HEK293T (cell line): ENCODE results near the gene DNAJC1.

Experiments used
- CTCF ChIA-PET: fragments of 350-600 bp; formaldehyde crosslinking; extraction: SDS; loops from one replicate; lab custom pipeline; 2021; ENCODE audit warnings: antibody characterized with exemption, inconsistent platforms; lab: Yijun Ruan, JAX
- POLR2A ChIA-PET: fragments of 350-600 bp; formaldehyde crosslinking; extraction: SDS; loops from one replicate; lab custom pipeline; 2020; ENCODE audit warnings: antibody characterized with exemption, inconsistent platforms; lab: Yijun Ruan, JAX
- DNase-seq: peaks from one replicate; pipeline ENCODE4 v3.0.0; 2012; ENCODE audit warnings: mixed read lengths; ENCODE audit errors: extremely low spot score
- ARNT ChIP-seq: fragments of 450-650 bp; IDR thresholded peaks from 2 replicates; pipeline ENCODE4 v1.6.1; 2017; ENCODE audit warnings: mild to moderate bottlenecking
- BHLHE40 ChIP-seq: fragments of 450-650 bp; IDR thresholded peaks from 2 replicates; pipeline ENCODE4 v1.6.1; 2016; ENCODE audit warnings: mild to moderate bottlenecking, moderate library complexity, borderline replicate concordance
- CTBP1 ChIP-seq: fragments of 450-650 bp; IDR thresholded peaks from 2 replicates; pipeline ENCODE4 v1.6.1; 2016; ENCODE audit warnings: borderline replicate concordance
- ELF4 ChIP-seq: fragments of 450-650 bp; IDR thresholded peaks from 2 replicates; pipeline ENCODE4 v1.6.1; 2017; ENCODE audit warnings: antibody characterized with exemption
- FOXA1 ChIP-seq: fragments of 450-650 bp; IDR thresholded peaks from 2 replicates; pipeline ENCODE4 v1.6.1; 2016; ENCODE audit warnings: mild to moderate bottlenecking
- FOXK2 ChIP-seq: fragments of 450-650 bp; IDR thresholded peaks from 2 replicates; pipeline ENCODE4 v1.6.1; 2016; ENCODE audit warnings: mild to moderate bottlenecking
- FOXM1 ChIP-seq: fragments of 450-650 bp; IDR thresholded peaks from 2 replicates; pipeline ENCODE4 v1.6.1; 2017; ENCODE audit warnings: mild to moderate bottlenecking, borderline replicate concordance
- HDGF ChIP-seq: fragments of 450-650 bp; IDR thresholded peaks from 2 replicates; pipeline ENCODE4 v1.6.1; 2017; ENCODE audit warnings: antibody characterized with exemption, borderline replicate concordance
- L3MBTL2 ChIP-seq: fragments of 450-650 bp; conservative IDR thresholded peaks from 2 replicates; pipeline ENCODE4 v1.6.1; 2016; ENCODE audit warnings: mild to moderate bottlenecking
- LEF1 ChIP-seq: fragments of 450-650 bp; IDR thresholded peaks from 2 replicates; pipeline ENCODE4 v1.6.1; 2017; ENCODE audit warnings: mild to moderate bottlenecking, borderline replicate concordance
- NFRKB ChIP-seq: fragments of 450-650 bp; IDR thresholded peaks from 2 replicates; pipeline ENCODE4 v1.6.1; 2016; ENCODE audit warnings: mild to moderate bottlenecking, moderate library complexity
- SP1 ChIP-seq: fragments of 450-650 bp; IDR thresholded peaks from 2 replicates; pipeline ENCODE4 v1.6.1; 2017
- SUZ12 ChIP-seq: fragments of 450-650 bp; IDR thresholded peaks from 2 replicates; pipeline ENCODE4 v1.6.1; 2016; ENCODE audit warnings: mild to moderate bottlenecking
- TARDBP ChIP-seq: fragments of 450-650 bp; IDR thresholded peaks from 2 replicates; pipeline ENCODE4 v1.6.1; 2016
- ZNF384 ChIP-seq: fragments of 450-650 bp; IDR thresholded peaks from 2 replicates; pipeline ENCODE4 v1.6.1; 2016
- TF ChIP-seq, protein P1 (sequence below): fragments of 450-650 bp; IDR thresholded peaks from 2 replicates; pipeline ENCODE4 v1.6.1; 2016

Gene DNAJC1

DNA sequence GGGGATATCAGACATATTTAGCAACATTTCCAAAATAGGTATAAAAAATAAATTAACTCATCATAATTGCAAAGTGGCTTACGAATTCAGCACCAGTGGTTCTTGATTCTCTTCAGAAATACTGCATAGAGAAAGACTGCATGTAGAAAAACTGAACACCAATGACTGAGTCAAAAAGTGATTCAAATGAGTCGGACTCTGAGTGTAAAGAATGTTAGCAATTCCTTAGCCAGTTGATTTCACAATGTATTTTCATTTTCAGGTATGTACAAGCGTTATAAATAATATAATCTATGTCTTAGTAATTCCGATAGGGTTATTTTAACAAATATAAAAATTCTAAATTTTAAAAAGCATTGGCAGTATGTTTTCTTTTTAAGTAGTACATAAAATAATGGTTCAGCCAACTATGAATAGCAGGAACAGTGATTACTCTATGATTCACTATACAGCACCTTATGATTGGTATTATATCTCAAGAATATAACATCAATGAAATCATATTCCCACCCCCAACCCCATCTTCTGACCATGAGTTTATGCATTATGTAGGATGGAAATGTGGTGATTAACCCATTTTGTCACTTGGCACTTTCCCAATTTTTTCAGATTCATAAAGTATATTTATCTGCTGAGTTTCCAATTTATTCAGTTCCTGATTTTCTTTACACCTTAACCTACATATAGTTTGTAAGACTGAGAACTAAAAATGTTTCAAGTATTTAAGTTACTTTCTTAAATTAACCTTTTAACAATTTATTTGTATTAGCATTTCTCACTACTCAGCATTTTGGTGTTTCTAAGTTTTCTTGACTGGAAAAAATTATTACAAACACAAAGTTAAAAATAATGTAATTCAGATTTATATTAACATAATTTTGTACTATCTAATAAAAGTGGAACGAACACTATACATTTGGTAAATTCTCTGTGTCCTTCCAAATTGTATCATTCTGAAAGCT, 33.9 kb downstream of the DNAJC1 start:
- DNase-seq: no peak
- ChIA-PET CTCF (no interaction called here), POLR2A (no interaction called here)
- TF ChIP-seq BHLHE40: no peak
- no peak for TF ChIP-seq TARDBP
- TF ChIP-seq ELF4: no peak
- TF ChIP-seq HDGF: no peak
- TF ChIP-seq ZNF384: no peak
- TF ChIP-seq SP1: no peak
- no peak for TF ChIP-seq FOXM1
- no peak for TF ChIP-seq NFRKB
- no peak for TF ChIP-seq L3MBTL2
- TF ChIP-seq, protein P1, sequence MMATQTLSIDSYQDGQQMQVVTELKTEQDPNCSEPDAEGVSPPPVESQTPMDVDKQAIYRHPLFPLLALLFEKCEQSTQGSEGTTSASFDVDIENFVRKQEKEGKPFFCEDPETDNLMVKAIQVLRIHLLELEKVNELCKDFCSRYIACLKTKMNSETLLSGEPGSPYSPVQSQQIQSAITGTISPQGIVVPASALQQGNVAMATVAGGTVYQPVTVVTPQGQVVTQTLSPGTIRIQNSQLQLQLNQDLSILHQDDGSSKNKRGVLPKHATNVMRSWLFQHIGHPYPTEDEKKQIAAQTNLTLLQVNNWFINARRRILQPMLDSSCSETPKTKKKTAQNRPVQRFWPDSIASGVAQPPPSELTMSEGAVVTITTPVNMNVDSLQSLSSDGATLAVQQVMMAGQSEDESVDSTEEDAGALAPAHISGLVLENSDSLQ: no peak
- no peak for TF ChIP-seq FOXK2
- TF ChIP-seq FOXA1: no peak
- TF ChIP-seq LEF1: no peak
- no peak for TF ChIP-seq ARNT

DNA sequence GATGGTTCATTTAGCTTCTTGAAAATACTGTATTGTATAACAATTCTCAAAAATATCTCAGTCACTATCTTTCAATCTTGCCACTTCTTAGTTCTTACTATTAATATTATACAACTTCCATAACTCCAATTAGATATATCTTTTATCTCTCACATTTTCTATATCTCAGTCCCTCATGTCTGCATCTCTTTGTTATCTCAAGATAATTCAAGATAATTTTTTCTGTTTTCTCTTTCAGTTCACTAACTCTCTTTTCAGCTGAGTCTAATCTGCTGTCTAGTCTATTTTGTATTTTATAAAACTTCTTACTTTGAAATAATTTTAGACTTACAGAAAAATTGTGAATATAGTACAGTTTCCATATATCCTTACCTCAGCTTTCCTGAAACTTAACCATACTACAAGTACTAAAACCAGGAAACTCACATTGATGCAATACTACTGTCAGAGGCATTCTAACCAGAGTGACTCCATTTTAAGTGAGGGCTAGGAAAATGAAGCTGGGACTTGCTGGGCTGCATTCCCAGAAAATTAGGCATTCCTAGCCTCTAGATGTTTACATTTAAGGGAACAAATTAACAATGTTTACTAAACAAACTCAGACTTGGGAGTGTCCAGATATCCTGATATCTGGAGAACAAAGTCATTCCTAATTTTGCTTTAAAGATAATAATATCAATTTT, 38.4 kb downstream of the DNAJC1 start:
- ChIA-PET POLR2A (no interaction called here), CTCF (no interaction called here)

DNA sequence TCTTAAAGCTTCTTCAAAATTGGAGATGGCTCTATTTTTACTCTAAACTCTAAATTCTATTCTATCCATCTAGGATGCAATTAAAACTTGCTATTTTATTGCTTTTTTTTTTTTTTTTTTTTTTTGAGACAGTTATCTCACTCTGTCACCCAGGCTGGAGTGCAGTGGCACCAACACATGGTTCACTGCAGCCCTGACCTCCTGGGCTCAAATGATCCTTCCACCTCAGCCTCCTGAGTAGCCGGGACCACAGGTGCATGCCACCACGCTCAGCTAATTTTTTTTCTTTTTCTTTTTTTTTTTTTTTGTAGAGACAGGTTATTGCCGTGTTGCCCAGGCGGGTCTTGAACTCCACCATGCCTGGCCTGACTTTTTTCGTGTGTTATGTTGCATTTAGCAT, 41.2 kb downstream of the DNAJC1 start:
- POLR2A ChIA-PET: interaction anchor here (0.6 kb wide), 1 partner anchor 910 kb away, joined by 3 read pairs; no protein-coding TSS in a partner anchor
- TF ChIP-seq CTBP1: no peak
- TF ChIP-seq L3MBTL2: no peak
- TF ChIP-seq SP1: no peak
- TF ChIP-seq ELF4: no peak
- TF ChIP-seq FOXA1: no peak
- CTCF ChIA-PET: interaction anchor here (0.6 kb wide), 1 partner anchor 234 kb away, joined by 3 read pairs; no protein-coding TSS in a partner anchor
- DNase-seq: no peak

More for the DNA sequence above, 38.4 kb downstream of the DNAJC1 start:
- TF ChIP-seq CTBP1 (no peak), SUZ12 (no peak), FOXK2 (no peak), ARNT (no peak), FOXM1 (no peak), LEF1 (no peak), SP1 (no peak)
- no peak for DNase-seq

DNA sequence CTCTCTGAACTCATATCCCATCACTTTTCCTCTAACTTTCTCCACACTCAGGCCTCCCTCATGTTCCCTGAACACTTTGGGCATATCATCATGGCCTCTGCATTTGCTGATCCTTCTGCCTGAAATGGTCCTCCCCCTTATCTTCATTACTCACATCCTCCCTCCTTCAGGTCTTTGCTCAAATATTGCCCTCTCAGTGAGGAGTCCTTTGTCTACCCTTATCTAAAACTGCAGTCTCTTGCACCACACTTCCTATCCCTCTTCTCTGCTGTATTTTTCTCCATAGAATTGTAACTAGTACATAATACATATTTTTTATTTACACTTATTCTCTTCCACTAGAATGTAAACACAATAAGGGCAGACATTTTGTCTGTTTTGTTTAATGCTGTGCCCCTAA, 41.7 kb downstream of the DNAJC1 start:
- no peak for TF ChIP-seq ZNF384
- ChIA-PET CTCF (interaction anchor here (0.6 kb wide), 1 partner anchor 234 kb away, joined by 3 read pairs; no protein-coding TSS in a partner anchor), POLR2A (interaction anchor here (0.6 kb wide), 1 partner anchor 910 kb away, joined by 3 read pairs; no protein-coding TSS in a partner anchor)
- no peak for DNase-seq

DNA sequence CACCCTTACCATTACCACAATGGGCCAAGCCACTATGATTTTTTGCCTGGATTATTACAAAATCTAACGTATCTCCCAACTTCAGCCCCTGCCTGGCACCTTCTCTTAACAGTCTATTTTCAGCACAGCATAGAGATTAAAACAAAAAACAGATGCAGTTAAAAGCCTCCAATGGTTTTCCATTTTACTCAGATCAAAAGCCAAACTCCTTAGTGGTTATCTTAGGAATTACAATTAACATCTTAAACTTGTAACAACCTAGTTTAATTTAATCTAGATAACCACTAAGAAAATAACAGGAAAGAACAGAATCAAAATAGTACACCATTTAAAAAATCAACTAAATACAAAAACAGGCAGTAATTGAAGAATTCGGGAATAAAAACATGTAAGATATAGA, 43.5 kb downstream of the DNAJC1 start:
- CTCF ChIA-PET: no interaction called here
- DNase-seq: no peak
- TF ChIP-seq NFRKB (no peak), SP1 (no peak), CTBP1 (no peak), FOXA1 (no peak), SUZ12 (no peak), L3MBTL2 (no peak), FOXM1 (no peak), FOXK2 (no peak), ARNT (no peak)
- TF ChIP-seq, protein P1: no peak
- POLR2A ChIA-PET: no interaction called here

DNA sequence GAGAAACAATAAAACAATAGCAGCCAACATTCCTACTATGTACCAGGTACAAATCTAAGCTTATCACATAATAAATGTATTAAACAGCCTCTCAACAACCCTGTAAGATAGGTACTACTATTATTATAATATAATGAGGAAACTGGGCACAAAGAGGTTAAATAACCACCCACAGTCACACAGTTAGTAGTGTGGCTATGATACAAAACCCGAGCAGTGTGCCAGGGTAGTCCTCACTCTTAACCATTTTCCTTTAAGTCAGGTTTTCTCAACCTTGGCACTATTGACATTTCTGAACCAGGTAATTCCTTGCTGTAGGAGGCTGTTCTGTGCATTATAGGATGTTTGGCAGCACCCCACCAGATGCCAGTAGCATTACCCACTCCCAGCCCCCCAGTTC, 48.8 kb downstream of the DNAJC1 start:
- ChIA-PET CTCF (no interaction called here), POLR2A (no interaction called here)
- TF ChIP-seq ARNT (no peak), ELF4 (no peak), BHLHE40 (no peak), FOXK2 (no peak), L3MBTL2 (no peak), TARDBP (no peak), HDGF (no peak), LEF1 (no peak), CTBP1 (no peak), SUZ12 (no peak), FOXM1 (no peak), ZNF384 (no peak), FOXA1 (no peak), NFRKB (no peak), SP1 (no peak)
- TF ChIP-seq, protein P1: no peak
- DNase-seq: no peak
